WERI-Rb-1 (cell line): ENCODE data around the gene LYPD5.
"Not testable (repeated sequence)": the region's sequence is repeated elsewhere in the genome, so short reads cannot be mapped to it uniquely, and the experiment has no call there.

Source experiments
- DNase-seq: peaks from one replicate; pipeline ENCODE4 v3.0.0-alpha.2; 2020
- H3K27ac ChIP-seq: fragments of 250-450 bp; sonication (Bioruptor Pico); 2 replicates; pipeline ENCODE4 v1.5.1; 2020; ENCODE audit warnings: mild to moderate bottlenecking, moderate library complexity
- H3K27me3 ChIP-seq: fragments of 250-450 bp; sonication (Bioruptor Pico); 2 replicates; pipeline ENCODE4 v1.5.1; 2021; ENCODE audit warnings: mild to moderate bottlenecking, low read depth, moderate library complexity; ENCODE audit not compliant: insufficient read depth, severe bottlenecking
- H3K36me3 ChIP-seq: fragments of 250-450 bp; sonication (Bioruptor Pico); 2 replicates; pipeline ENCODE4 v1.5.1; 2020; ENCODE audit warnings: mild to moderate bottlenecking, moderate library complexity
- H3K4me3 ChIP-seq: 2 replicates; pipeline ENCODE4 v1.5.1; 2011; ENCODE audit warnings: low read depth, mild to moderate bottlenecking, control low read depth, low read length
- H3K9me3 ChIP-seq: fragments of 250-450 bp; sonication (Bioruptor Pico); 2 replicates; pipeline ENCODE4 v1.5.1; 2021; ENCODE audit warnings: mild to moderate bottlenecking, moderate library complexity; ENCODE audit not compliant: severe bottlenecking
- TF ChIP-seq, protein P1 (sequence below): IDR thresholded peaks from 2 replicates; pipeline ENCODE4 v1.5.1; 2011; ENCODE audit warnings: low read depth, mild to moderate bottlenecking, control low read depth, inconsistent platforms, low read length

Gene LYPD5

DNA sequence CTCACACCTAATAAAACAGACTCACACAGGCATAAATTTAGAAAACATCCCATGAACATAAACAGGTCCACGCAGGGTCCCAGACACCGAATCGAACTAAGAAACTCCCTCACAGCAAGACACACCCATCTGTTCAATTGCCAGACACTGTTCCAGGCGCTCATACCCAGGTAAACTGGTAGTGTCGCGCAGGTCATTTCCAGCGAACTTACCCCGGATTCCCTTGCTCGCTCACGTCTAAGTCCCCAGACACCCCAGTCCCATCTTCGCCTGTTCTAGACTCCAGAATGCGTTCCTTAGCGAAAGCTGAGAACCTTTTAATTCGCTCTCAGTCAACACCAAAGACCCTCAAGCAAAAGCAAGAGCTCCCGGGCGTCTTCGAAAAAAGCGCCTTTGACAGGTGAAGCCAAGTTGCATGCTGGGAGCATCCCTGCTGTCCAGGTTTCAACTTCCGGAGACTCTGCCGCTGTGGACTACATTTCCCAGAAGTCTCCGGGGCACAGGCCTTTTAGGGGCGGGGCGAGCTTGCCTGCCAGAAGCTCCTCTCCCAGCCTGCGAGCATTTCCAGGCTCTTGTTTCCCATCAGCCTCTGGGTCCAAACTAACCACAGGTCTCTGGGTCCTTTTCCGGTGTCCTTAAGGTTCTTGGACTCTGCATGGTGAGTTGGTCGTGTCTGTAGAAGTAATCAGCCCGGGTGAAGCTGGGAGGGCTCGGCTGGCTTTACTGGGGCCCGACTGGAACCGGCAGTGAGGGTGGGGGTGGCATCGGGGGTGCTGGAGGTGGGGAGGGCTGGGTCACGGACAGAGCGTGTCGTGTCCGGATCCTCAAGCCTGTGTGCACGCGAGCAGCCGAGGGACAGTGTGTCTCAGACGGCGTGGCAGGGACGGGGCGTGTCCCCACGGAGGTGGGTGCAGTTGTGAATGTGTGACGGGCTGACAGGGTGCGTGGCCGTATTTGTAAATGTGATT is 24.8 kb upstream of the LYPD5 start, which contains the start of gene ZNF283:
Gene ZNF283, plus strand, starts transcription at position 535 of the 968 bp plus-strand sequence. CDS start 6,184 bp downstream, outside the sequence.
- Histone ChIP-seq H3K27me3 (no peaks in the 10 kb centered on the region), H3K27ac (peak within 1 kb of the TSS; percentile 36; the same call in 1 of the 2 replicates), H3K4me3 (peak within 1 kb of the TSS; percentile 64), H3K9me3 (no peaks in the 10 kb centered on the region), H3K36me3 (peaks cover 23% of the 10 kb centered on the region)
- peak; percentile 95 for DNase-seq
- TF ChIP-seq, protein P1, sequence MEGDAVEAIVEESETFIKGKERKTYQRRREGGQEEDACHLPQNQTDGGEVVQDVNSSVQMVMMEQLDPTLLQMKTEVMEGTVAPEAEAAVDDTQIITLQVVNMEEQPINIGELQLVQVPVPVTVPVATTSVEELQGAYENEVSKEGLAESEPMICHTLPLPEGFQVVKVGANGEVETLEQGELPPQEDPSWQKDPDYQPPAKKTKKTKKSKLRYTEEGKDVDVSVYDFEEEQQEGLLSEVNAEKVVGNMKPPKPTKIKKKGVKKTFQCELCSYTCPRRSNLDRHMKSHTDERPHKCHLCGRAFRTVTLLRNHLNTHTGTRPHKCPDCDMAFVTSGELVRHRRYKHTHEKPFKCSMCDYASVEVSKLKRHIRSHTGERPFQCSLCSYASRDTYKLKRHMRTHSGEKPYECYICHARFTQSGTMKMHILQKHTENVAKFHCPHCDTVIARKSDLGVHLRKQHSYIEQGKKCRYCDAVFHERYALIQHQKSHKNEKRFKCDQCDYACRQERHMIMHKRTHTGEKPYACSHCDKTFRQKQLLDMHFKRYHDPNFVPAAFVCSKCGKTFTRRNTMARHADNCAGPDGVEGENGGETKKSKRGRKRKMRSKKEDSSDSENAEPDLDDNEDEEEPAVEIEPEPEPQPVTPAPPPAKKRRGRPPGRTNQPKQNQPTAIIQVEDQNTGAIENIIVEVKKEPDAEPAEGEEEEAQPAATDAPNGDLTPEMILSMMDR = no peak

DNA sequence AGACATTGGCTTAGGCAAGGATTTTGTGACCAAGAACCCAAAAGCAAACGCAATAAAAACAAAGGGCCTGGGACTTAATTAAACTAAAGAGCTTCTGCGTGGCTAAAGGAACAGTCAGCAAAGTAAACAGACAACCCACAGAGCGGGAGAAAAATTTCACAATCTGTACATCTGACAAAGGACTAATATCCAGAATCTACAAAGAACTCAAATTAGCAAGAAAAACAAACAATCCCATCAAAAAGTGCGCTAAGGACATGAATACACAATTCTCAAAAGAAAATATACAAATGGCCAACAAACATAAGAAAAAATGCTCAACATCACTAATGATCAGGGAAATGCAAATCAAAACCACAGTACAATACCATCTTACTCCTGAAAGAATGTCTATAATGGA is 22.3 kb upstream of the LYPD5 start:
- not testable (repeated sequence) for H3K27ac ChIP-seq, H3K9me3 ChIP-seq, H3K36me3 ChIP-seq, H3K4me3 ChIP-seq, H3K27me3 ChIP-seq, DNase-seq

DNA sequence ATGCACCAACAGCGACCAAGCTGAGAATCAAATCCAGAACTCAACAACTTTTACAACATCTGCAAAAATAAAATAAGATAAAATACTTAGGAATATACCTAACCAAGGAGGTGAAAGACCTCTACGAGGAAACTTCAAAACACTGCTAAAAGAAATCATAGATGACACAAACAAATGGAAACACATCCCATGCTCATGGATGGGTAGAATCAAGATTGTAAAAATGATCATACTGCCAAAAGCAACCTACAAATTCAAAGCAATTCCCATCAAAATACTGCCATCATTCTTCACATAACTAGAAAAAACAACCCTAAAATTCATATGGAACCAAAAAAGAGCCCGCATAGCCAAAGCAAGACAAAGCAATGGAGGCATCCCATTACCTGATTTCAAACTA is 21.6 kb upstream of the LYPD5 start:
- not testable (repeated sequence) for H3K27ac ChIP-seq, H3K36me3 ChIP-seq, H3K4me3 ChIP-seq, H3K27me3 ChIP-seq, DNase-seq, H3K9me3 ChIP-seq

DNA sequence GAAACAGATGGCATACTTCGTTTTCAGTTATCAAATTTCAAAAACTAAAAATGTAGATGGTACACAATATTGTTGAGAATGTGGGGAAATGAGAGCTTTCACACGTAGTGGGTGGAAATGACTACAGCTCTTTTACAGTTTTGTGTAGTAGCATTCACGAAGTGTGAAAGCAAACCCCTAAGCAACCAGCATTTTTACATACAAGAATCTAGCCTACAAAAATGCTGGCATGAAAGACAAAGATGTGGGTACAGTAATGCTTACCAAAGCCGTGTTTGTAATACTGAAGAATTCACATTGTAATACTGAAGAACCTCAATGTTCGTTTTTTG is 18.6 kb upstream of the LYPD5 start:
- DNase-seq = no peak
- peak overlapping the region; percentile 72 for H3K4me3 ChIP-seq
- H3K9me3 ChIP-seq = no peaks in the 10 kb centered on the region
- no peaks in the 10 kb centered on the region for H3K27me3 ChIP-seq
- H3K36me3 ChIP-seq = no peaks in the 10 kb centered on the region
- H3K27ac ChIP-seq = no peak overlapping the region
- TF ChIP-seq, protein P1 = no peak

DNA sequence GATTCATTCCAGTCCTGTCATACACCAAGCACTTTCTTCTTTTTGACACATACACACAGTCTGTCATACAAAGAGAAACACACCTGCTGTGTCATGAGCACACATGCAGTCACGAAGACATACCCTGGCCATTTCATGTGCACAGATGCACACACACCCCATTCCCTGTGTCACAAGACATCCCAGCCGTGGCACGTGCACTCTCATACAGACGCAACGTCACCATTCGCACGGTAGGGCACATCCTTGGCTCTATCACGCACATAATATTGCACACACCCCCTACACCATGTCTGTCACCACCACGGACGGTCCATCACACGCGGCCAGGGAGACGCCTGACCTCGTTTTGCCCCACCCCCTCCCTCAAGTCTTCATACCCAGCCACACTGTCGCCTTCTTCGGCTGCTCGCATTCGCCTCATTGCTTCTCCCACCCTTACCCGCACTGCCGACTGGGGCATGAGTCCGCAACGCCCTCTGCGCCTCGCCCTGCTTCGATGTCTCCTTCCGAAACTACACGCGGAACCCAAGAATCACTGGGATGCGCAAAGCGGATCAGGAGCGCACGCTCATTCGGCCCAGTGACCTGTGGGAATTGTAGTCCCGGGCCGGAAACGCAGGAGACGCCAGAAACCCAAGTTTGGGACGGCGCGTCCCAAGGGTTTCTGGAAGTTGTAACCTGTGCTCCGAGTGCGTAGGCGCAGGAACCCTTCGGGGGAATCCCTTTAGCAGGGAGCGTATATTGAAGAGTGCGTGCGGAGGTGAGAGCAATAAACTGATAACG is 18.0 kb upstream of the LYPD5 start:
- TF ChIP-seq, protein P1 = no peak
- peak; percentile 68 for DNase-seq
- Histone ChIP-seq H3K36me3 (no peaks in the 10 kb centered on the region), H3K27ac (no peak overlapping the region; the same call in 1 of the 2 replicates), H3K9me3 (no peaks in the 10 kb centered on the region), H3K4me3 (peak overlapping the region; percentile 72), H3K27me3 (no peaks in the 10 kb centered on the region)

DNA sequence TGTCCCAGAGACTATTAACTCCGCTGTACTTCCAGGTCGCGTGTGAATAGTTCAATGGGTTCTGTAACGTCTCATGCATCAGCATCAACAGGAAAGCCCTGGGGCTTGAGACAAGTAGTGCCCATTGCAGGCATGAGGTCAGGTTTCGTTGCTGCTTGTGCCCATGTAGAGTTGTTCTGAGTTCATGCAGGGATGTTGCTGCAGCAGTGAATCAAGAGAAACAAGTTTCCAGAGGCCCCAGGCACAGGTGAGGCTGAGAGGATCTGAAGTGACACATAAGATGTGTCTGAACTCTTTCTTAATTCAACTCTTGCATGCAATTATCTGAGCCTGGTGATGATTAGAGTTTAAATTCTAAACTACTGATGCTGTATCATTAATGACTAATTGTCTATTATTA is 16.3 kb upstream of the LYPD5 start:
- H3K36me3 ChIP-seq = no peaks in the 10 kb centered on the region
- no peaks in the 10 kb centered on the region for H3K9me3 ChIP-seq
- TF ChIP-seq, protein P1 = no peak
- H3K4me3 ChIP-seq = no peak overlapping the region
- no peak for DNase-seq
- no peaks in the 10 kb centered on the region for H3K27me3 ChIP-seq
- H3K27ac ChIP-seq = no peak overlapping the region

DNA sequence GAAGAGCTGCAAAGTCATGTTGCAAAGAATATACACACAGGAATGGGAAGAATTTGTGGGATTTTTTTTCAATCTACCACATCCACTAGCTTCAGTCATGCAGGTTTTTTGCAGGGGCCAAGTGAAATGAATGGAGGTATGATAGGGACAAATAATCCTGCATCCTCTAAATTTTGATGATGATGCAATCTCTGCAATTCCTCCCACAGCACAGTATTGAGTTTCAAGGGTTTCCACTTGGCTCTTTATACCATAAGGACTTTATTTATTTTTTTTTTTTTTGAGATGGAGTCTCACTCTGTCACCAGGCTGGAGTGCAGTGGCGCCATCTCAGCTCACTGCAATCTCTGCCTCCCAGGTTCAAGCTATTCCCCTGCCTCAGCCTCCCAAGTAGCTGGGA is 15.2 kb upstream of the LYPD5 start:
- not testable (repeated sequence) for H3K27ac ChIP-seq, DNase-seq, H3K27me3 ChIP-seq, H3K4me3 ChIP-seq, H3K9me3 ChIP-seq, H3K36me3 ChIP-seq
